GM23338 (cell line): ENCODE data around the gene SULT2B1. TPM values are rescaled to one million over a fixed set of nuclear protein-coding genes. Genes with fewer than 3 reads are reported as not detected.

Source experiments
- ATAC-seq: fragments of 200-7000 bp; cut with Tn5 transposase; 3 replicates; pipeline ENCODE4 v1.9.1; 2020
- DNase-seq: peaks from one replicate; pipeline ENCODE4 v3.0.0-alpha.2; 2015; ENCODE audit warnings: low spot score
- H2AFZ ChIP-seq: fragments of 200-600 bp; sonication (generic); 2 replicates; pipeline ENCODE4 v1.8.0; 2016; ENCODE audit warnings: antibody characterized with exemption, mild to moderate bottlenecking, moderate library complexity
- H3F3A ChIP-seq: fragments of 200-600 bp; sonication (generic); replicated peaks from 2 replicates; pipeline ENCODE4 v1.8.0; 2017; ENCODE audit warnings: antibody characterized with exemption, mixed run types, low read depth
- H3K27ac ChIP-seq: fragments of 200-600 bp; sonication (generic); 2 replicates; pipeline ENCODE4 v1.6.1; 2016; ENCODE audit warnings: low read depth
- H3K27me3 ChIP-seq: fragments of 200-600 bp; sonication (generic); 2 replicates; pipeline ENCODE4 v1.8.0; 2016; ENCODE audit warnings: mild to moderate bottlenecking, mixed run types, moderate library complexity; ENCODE audit not compliant: insufficient read depth
- H3K36me3 ChIP-seq: fragments of 200-600 bp; sonication (generic); 2 replicates; pipeline ENCODE4 v1.8.0; 2016; ENCODE audit warnings: mild to moderate bottlenecking; ENCODE audit not compliant: insufficient read depth
- H3K4me1 ChIP-seq: fragments of 200-600 bp; sonication (generic); 2 replicates; pipeline ENCODE4 v1.8.0; 2016; ENCODE audit warnings: mild to moderate bottlenecking, moderate library complexity; ENCODE audit not compliant: insufficient read depth
- H3K4me2 ChIP-seq: fragments of 200-600 bp; sonication (generic); 2 replicates; pipeline ENCODE4 v1.7.1; 2017; ENCODE audit warnings: mixed run types
- H3K4me3 ChIP-seq: fragments of 200-600 bp; sonication (generic); 2 replicates; pipeline ENCODE4 v1.6.1; 2016; ENCODE audit warnings: mixed run types
- H3K79me2 ChIP-seq: fragments of 200-600 bp; sonication (generic); replicated peaks from 2 replicates; pipeline ENCODE4 v1.8.0; 2017; ENCODE audit warnings: mild to moderate bottlenecking; ENCODE audit not compliant: insufficient read depth
- H3K9me2 ChIP-seq: fragments of 200-600 bp; sonication (generic); 2 replicates; pipeline ENCODE4 v1.8.0; 2017; ENCODE audit not compliant: insufficient read depth
- H4K20me1 ChIP-seq: fragments of 200-600 bp; sonication (generic); replicated peaks from 2 replicates; pipeline ENCODE4 v1.8.0; 2017; ENCODE audit warnings: mild to moderate bottlenecking; ENCODE audit not compliant: insufficient read depth
- H3K27ac Mint-ChIP-seq: 2 replicates; pipeline ENCODE4 v1.8.0; 2020; ENCODE audit warnings: inconsistent platforms, mild to moderate bottlenecking, moderate library complexity, mixed read lengths
- H3K27me3 Mint-ChIP-seq: 3 replicates; pipeline ENCODE4 v1.8.0; 2022; ENCODE audit warnings: low read depth, mild to moderate bottlenecking, moderate library complexity, mixed read lengths, inconsistent platforms; ENCODE audit not compliant: insufficient read depth, poor library complexity
- H3K36me3 Mint-ChIP-seq: 3 replicates; pipeline ENCODE4 v1.8.0; 2021; ENCODE audit warnings: low read depth, mild to moderate bottlenecking, inconsistent platforms, moderate library complexity, mixed read lengths
- H3K4me1 Mint-ChIP-seq: 3 replicates; pipeline ENCODE4 v1.8.0; 2020; ENCODE audit warnings: mild to moderate bottlenecking, inconsistent platforms, mixed read lengths
- H3K4me3 Mint-ChIP-seq: 3 replicates; pipeline ENCODE4 v1.8.0; 2021; ENCODE audit warnings: moderate library complexity, mild to moderate bottlenecking, inconsistent platforms, mixed read lengths
- H3K9me3 Mint-ChIP-seq: 3 replicates; pipeline ENCODE4 v1.8.0; 2020; ENCODE audit warnings: moderate library complexity, mild to moderate bottlenecking, inconsistent platforms, mixed read lengths
- CREB1 ChIP-seq: fragments of 250-450 bp; sonication (Bioruptor Pico); IDR thresholded peaks from 2 replicates; pipeline ENCODE4 v1.5.0; 2020; ENCODE audit warnings: low read depth, mild to moderate bottlenecking, moderate library complexity
- ETS1 ChIP-seq: IDR thresholded peaks from 2 replicates; pipeline ENCODE4 v1.6.1; 2016; ENCODE audit warnings: antibody characterized with exemption
- EZH2 ChIP-seq: fragments of 200-600 bp; sonication (generic); IDR thresholded peaks from one replicate; pipeline ENCODE4 v1.8.0; 2017; ENCODE audit warnings: antibody characterized with exemption, mild to moderate bottlenecking, low read depth; ENCODE audit not compliant: unreplicated experiment
- EZH2phosphoT487 ChIP-seq: fragments of 200-600 bp; sonication (generic); IDR thresholded peaks from one replicate; pipeline ENCODE4 v1.8.1; 2018; ENCODE audit warnings: antibody characterized with exemption; ENCODE audit not compliant: unreplicated experiment
- JUNB ChIP-seq: IDR thresholded peaks from one replicate; pipeline ENCODE4 v1.6.1; 2016; ENCODE audit warnings: antibody characterized with exemption; ENCODE audit not compliant: unreplicated experiment
- REST ChIP-seq: IDR thresholded peaks from one replicate; pipeline ENCODE4 v1.6.1; 2018; ENCODE audit warnings: antibody characterized with exemption; ENCODE audit not compliant: unreplicated experiment
- ZNF114 ChIP-seq: fragments of 250-450 bp; sonication (Bioruptor Pico); IDR thresholded peaks from 2 replicates; pipeline ENCODE4 v1.5.0; 2020; ENCODE audit warnings: mild to moderate bottlenecking, moderate library complexity
- ZNF331 ChIP-seq: fragments of 250-450 bp; sonication (Bioruptor Pico); IDR thresholded peaks from 2 replicates; pipeline ENCODE4 v1.5.0; 2020; ENCODE audit warnings: low read depth, mild to moderate bottlenecking, moderate library complexity
- polyA plus RNA-seq: library from polyadenylated mRNA; unstranded; fragments of >200 nt; fragmentation: Nextera tagmentation; extraction: Ambion mirVana; gene quantifications from 2 replicates; pipeline ENCODE4 v1.2.1, GENCODE V29; 2016
- total RNA-seq: library from RNA; depleted of rRNA; stranded (reverse); fragments of >200 nt; shearing (Covaris generic); gene quantifications from 2 replicates; pipeline ENCODE4 v1.2.3, GENCODE V29; 2014

Gene SULT2B1
- total and polyA plus RNA-seq, 2 experiments from 2014 or later, result 1.3 to 2.5 TPM

- DNase-seq (no peak), ATAC-seq (no peak)
- peaks cover 52% of the 10 kb centered on the region for H3F3A ChIP-seq
- peaks cover 50% of the 10 kb centered on the region for H3K36me3 Mint-ChIP-seq
- H3K27ac Mint-ChIP-seq, result peak overlapping the region; percentile 98
- no peaks in the 10 kb centered on the region; the same call in 1 of the 3 replicates for H3K9me3 Mint-ChIP-seq
- H3K27me3 ChIP-seq, result no peaks in the 10 kb centered on the region
- H3K27me3 Mint-ChIP-seq, result peaks cover 37% of the 10 kb centered on the region
- H3K79me2 ChIP-seq, result peaks cover 40% of the 10 kb centered on the region
- TF ChIP-seq EZH2phosphoT487 (no peak), JUNB (no peak), ZNF331 (CRISPR knock-in tag) (no peak), EZH2 (no peak)
- peak overlapping the region; percentile 97 for H3K4me3 ChIP-seq
- H3K4me1 ChIP-seq, result peaks cover 39% of the 10 kb centered on the region
- peaks cover 32% of the 10 kb centered on the region for H3K36me3 ChIP-seq
- peaks cover 50% of the 10 kb centered on the region for H3K4me1 Mint-ChIP-seq
- H4K20me1 ChIP-seq, result peaks cover 21% of the 10 kb centered on the region
- H3K4me2 ChIP-seq, result peak overlapping the region; percentile 99
- H3K4me3 Mint-ChIP-seq, result peak overlapping the region; percentile 93
- H3K9me2 ChIP-seq, result no peaks in the 10 kb centered on the region
- no peak overlapping the region for H2AFZ ChIP-seq
- H3K27ac ChIP-seq, result peak overlapping the region; percentile 99
These were observed 65.4 kb downstream of the SULT2B1 start for GRCh38 chr19:48617146-48617937.

- ATAC-seq, result no peak
These were observed 66.4 kb downstream of the SULT2B1 start for GRCh38 chr19:48618278-48618915.

GRCh38 chr19:48618916-48619691 is 67.1 kb downstream of the SULT2B1 start, which contains the start of the genes RPL18 and SPHK2:
Gene RPL18, minus strand, starts transcription at chr19:48619178. Its CDS starts 35 bp downstream, at chr19:48619143.
Gene SPHK2, plus strand, starts transcription at chr19:48619506. Its CDS starts 1,009 bp downstream, at chr19:48620515.
- Histone ChIP-seq H3K4me3 (peak within 1 kb of the TSS; percentile 97), H2AFZ (peak within 1 kb of the TSS; percentile 15; the same call in 1 of the 2 replicates), H3K4me2 (peak within 1 kb of the TSS; percentile 99), H3K9me2 (no peaks in the 10 kb centered on the region), H3K27ac (peak within 1 kb of the TSS; percentile 99), H3F3A (peaks cover 45% of the 10 kb centered on the region), H3K4me1 (peaks cover 37% of the 10 kb centered on the region), H4K20me1 (peaks cover 21% of the 10 kb centered on the region), H3K36me3 (peaks cover 32% of the 10 kb centered on the region), H3K27me3 (no peaks in the 10 kb centered on the region), H3K79me2 (peaks cover 40% of the 10 kb centered on the region)
- Mint-ChIP-seq H3K36me3 (peaks cover 50% of the 10 kb centered on the region), H3K4me3 (peak within 1 kb of the TSS; percentile 93), H3K27me3 (peaks cover 35% of the 10 kb centered on the region), H3K9me3 (no peaks in the 10 kb centered on the region; the same call in 1 of the 3 replicates), H3K27ac (peak within 1 kb of the TSS; percentile 98), H3K4me1 (peaks cover 49% of the 10 kb centered on the region)
- ATAC-seq (peak; percentile 66), DNase-seq (peak; percentile 98)
- TF ChIP-seq CREB1 (peak; percentile 100), REST (no peak), EZH2phosphoT487 (no peak), ETS1 (peak; percentile 97)

More at GRCh38 chr19:48618278-48618915, 66.4 kb downstream of the SULT2B1 start:
- H3K4me3 ChIP-seq, result peak overlapping the region; percentile 97
- peak overlapping the region; percentile 99 for H3K27ac ChIP-seq
- TF ChIP-seq ZNF114 (CRISPR knock-in tag), result no peak
- H2AFZ ChIP-seq, result no peak overlapping the region
- peaks cover 32% of the 10 kb centered on the region for H3K36me3 ChIP-seq
- Mint-ChIP-seq H3K27me3 (peaks cover 38% of the 10 kb centered on the region), H3K4me3 (peak overlapping the region; percentile 93), H3K27ac (peak overlapping the region; percentile 98), H3K9me3 (no peaks in the 10 kb centered on the region; the same call in 1 of the 3 replicates), H3K4me1 (peaks cover 51% of the 10 kb centered on the region), H3K36me3 (peaks cover 54% of the 10 kb centered on the region)
- H3K27me3 ChIP-seq, result no peaks in the 10 kb centered on the region
- H4K20me1 ChIP-seq, result peaks cover 21% of the 10 kb centered on the region
- no peaks in the 10 kb centered on the region for H3K9me2 ChIP-seq
- peaks cover 40% of the 10 kb centered on the region for H3K79me2 ChIP-seq
- peak overlapping the region; percentile 99 for H3K4me2 ChIP-seq
- peaks cover 41% of the 10 kb centered on the region for H3K4me1 ChIP-seq
- no peak for DNase-seq
- peaks cover 51% of the 10 kb centered on the region for H3F3A ChIP-seq
